Left colon (tissue), 2 donors: ENCODE data around the gene CES4A. TPM values are rescaled to one million over a fixed set of nuclear protein-coding genes. Genes with fewer than 3 reads are reported as not detected.
"Not testable (repeated sequence)": the region's sequence is repeated elsewhere in the genome, so short reads cannot be mapped to it uniquely, and the experiment has no call there.

Experiments
- ATAC-seq: fragments of 200-7000 bp; cut with Tn5 transposase; one replicate; pipeline ENCODE4 v1.9.1; 2020; ENCODE audit warnings: mild to moderate bottlenecking, moderate library complexity
- DNase-seq, 2 donors: peaks; one replicate each; pipeline ENCODE4 v3.0.0-alpha.2; 2020
- intact Hi-C, 2 donors: fragments of 100-400 bp; cut with DNase I in 1 of 2; cut with micrococcal nuclease in 1 of 2; formaldehyde crosslinking; loops; one replicate each; pipeline versions ENCODE4 v1.11.2 to v1.14.0; 2022; cut with DNase I, micrococcal nuclease
- total RNA-seq, 2 donors: library from RNA; stranded (reverse); fragmentation: NEBNext Ultra II Directional; extraction: Animal tissue kit (Norgen Biotek cat#: 25700); gene quantifications; one replicate each; pipeline ENCODE4 v1.2.1, GENCODE V29; 2021
- donor health status: DM: no; HTN: no; CAD: no.
- donor health status: DM: yes; HTN: yes; CAD: no.

Gene CES4A
- total RNA-seq, 2 donors from 2014 or later: 6.6 to 12.1 TPM

DNA sequence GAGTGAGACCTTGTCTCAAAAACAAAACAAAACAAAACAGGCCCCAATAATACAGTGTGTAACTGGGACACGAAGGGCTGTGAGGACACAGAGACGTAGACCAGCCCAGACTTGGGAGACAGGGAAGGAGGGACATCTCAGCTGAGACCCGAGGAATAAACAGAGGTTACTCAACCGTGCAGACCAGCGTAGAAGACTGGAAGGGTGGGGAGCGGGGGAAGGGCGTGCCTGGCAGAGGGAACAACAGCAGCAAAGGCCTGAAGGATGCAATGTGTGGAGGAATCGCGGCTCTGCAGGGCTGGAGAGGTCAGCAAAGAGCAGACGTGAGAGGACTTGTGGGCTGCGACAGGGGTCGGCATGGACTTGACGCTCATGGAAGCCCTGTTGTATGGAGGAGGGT is 11.6 kb upstream of the CES4A start:
- intact Hi-C loops: loop anchor here (5.0 to 10.0 kb wide), 2 partner anchors 178 to 181 kb away; partner anchors contain the start of genes FBXL8 (in 2 of the 2), TRADD (in 2 of the 2) and B3GNT9 (in 1 of the 2)
- peak in 1 of 2 donors; percentile 44 for DNase-seq

DNA sequence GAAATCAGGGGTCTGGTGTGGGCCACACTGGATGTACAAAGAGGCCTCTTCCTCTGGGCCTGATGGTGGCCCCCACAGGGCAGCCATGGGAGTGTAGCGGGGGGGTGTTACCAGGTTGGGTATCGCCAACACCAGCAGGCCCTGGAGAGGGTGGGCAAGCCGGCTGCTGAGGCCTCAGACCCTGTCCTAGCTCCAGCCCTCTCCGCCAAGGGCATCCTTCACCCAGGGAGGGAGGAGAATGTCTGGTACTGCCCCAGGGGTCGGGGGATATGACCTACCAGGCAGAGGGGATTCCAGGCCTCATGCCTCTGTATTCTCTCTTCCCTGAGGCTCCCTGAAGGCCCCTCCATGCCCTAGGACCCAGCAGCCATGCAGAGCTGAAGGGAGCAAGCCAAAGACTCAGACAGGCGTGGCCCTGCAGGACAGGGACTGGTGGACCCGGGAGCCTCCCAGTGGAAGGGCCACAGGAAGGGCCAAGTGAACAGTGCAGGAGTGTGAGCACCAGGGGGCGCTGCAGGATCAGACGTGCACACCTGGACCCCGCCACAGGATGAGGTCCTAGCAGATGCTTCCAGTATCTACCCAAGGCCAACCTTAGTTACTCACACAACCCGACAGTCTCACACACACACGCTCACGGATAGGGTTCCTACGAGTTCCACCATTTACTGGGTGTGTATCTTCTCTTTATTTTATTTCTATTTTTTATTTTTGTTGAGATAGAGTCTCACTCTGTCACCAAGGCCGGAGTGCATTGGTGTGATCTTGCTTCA is 10.9 kb upstream of the CES4A start:
- DNase-seq: peak; percentile 84 to 95
- intact Hi-C loops: loop anchor here (5.0 to 10.0 kb wide), 2 partner anchors 177 to 180 kb away; partner anchors contain the start of genes FBXL8 (in 2 of the 2), TRADD (in 2 of the 2) and B3GNT9 (in 1 of the 2)
- ATAC-seq: peak; percentile 87

More for the DNA sequence above, 11.6 kb upstream of the CES4A start:
- ATAC-seq: peak; percentile 35

- DNase-seq: no peak
- no peak for ATAC-seq
- intact Hi-C loops: loop anchor here (5.0 to 10.0 kb wide), 2 partner anchors 176 to 178 kb away; partner anchors contain the start of genes FBXL8 (in 2 of the 2), TRADD (in 2 of the 2) and B3GNT9 (in 1 of the 2)
Observed at GRCh38 chr16:66979011-66979717, 9.2 kb upstream of the CES4A start.

GRCh38 chr16:66983033-66983432 is 5.4 kb upstream of the CES4A start:
- no peak for DNase-seq
- no peak for ATAC-seq
- intact Hi-C loops: no loop called here

DNA sequence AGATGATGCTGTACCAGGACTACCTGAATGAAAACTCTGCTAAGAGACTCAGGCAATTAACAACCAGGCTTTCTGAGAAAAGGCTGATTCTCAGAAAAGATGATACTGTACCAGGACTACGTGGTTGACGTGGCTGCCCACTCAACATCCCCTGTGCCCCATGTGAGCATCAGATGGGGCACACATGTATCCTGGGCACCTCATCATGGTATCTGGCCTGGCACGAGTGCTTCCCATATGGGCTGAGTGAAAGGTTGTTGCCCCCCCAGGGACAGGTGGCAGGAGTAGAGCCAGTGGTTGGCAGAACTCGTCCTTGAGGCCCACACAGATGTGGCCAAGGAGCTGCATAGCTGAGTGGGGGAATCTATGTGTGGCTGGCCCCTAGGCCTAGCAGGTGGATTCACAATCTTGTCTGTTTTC is 3.5 kb upstream of the CES4A start:
- ATAC-seq (no peak), DNase-seq (no peak)
- intact Hi-C loops: no loop called here

DNA sequence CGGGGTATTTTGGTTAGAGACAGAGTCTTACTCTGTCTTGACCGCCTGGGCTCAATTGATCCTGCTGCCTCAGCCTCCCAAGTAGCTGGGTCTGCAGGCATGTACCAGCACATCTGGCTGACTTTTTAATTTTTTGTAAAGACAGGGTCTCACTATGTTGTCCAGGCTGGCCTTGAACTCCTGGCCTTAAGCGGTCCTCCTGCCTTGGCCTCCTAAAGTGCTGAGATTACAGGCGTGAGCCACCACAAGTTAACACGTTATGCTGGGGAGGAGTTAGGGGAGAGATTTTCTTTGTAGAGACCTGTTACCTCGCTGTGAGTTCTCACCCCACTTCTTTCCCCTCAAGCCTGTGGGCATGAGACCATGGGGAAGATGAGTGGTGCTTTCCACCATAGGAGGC is 1.8 kb upstream of the CES4A start:
- ATAC-seq (no peak), DNase-seq (no peak)
- intact Hi-C loops: no loop called here

GRCh38 chr16:66991545-66992077 is 3.2 kb downstream of the CES4A start:
- intact Hi-C loops: no loop called here
- no peak for DNase-seq
- no peak for ATAC-seq

- DNase-seq, ATAC-seq, intact Hi-C loops: not testable (repeated sequence)
Observed at GRCh38 chr16:66993558-66993957, 5.2 kb downstream of the CES4A start.

DNA sequence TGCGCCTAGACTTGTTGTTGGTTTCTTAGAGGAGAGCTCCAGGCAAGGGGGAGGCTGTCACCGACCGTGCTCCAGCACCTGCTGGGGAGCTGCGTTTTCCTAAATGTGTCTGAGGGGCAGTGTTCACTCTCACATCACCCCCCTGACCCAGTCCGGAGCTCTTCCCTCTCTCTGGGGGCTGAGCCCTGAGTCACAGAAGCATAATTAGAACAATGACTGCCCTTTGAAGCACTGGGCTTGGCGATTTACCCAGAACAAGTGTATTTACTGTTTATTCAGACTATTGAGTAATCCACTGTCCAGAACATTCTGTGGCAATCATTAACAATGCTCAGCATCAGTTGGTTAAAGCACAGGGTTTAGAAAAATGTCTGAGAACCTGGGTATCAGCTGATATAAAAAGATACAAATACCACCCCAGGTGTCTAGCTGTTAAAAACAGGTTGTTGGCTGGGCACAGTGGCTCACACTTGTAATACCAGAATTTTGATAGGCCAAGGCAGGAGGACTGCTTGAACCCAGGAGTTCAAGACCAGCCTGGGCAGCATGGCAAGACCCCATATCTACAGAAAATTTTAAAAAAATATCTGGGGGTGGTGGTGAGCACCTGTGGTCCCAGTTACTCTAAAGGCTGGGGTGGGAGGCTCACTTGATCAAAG is 8.1 kb downstream of the CES4A start:
- ATAC-seq (peak; percentile 47), DNase-seq (peak in 1 of 2 donors; percentile 62)
- intact Hi-C loops: no loop called here

DNA sequence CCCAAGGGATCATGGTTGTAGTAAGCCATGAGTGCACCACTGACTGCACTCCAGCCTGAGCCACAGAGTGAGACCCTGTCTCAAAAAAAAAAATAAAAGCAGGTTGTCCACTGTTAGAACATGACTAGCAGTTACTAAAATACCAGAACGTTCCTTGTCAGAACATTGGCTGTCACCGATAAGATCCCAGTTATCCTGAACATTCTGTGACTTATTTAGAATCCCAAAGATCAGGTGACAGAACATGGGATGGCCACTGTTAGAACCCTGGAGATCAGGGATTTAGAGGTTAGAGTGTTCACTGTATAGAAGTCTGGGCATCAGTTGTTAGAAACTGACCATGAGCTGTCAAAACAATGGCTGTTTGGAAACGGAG is 8.6 kb downstream of the CES4A start:
- DNase-seq (no peak), ATAC-seq (no peak)
- intact Hi-C loops: no loop called here

DNA sequence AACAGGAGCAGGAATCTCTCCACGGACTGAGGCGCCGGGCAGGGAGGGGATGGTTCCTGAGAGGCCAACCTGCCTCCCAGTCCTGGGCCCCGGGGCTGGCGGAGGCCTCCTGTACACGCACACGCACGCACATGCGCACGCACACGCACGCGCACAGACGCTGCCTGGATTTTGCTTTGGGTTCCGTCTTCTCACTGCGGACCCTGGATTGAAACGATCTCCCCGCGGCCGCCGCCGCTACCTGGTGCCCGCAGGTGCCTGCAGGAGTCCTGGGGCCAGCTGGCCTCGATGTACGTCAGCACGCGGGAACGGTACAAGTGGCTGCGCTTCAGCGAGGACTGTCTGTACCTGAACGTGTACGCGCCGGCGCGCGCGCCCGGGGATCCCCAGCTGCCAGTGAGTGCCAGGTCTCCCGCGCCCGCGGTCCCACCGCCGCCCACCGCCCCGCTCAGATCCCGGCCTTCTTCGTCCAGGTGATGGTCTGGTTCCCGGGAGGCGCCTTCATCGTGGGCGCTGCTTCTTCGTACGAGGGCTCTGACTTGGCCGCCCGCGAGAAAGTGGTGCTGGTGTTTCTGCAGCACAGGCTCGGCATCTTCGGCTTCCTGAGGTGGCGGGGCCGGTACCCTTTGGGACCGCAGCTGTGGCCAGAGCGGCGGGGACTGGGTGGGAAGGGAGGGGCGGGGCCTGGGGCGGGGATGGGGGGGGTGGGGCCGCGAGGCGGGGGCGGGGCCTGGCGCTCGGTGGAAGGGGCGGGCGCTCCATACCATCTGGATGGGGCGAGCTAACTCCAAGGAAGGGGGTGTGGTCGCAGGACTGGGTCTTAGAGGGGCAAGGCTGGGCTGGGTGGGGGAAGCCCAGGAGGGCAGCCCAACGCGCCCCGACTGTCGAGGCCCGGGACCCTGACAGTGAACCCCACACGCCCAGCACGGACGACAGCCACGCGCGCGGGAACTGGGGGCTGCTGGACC is 12.3 kb downstream of the CES4A start:
- intact Hi-C loops: no loop called here
- ATAC-seq: peak; percentile 75
- peak; percentile 67 for DNase-seq

GRCh38 chr16:67001726-67002125 is 13.3 kb downstream of the CES4A start:
- DNase-seq: no peak
- no peak for ATAC-seq
- intact Hi-C loops: no loop called here

DNA sequence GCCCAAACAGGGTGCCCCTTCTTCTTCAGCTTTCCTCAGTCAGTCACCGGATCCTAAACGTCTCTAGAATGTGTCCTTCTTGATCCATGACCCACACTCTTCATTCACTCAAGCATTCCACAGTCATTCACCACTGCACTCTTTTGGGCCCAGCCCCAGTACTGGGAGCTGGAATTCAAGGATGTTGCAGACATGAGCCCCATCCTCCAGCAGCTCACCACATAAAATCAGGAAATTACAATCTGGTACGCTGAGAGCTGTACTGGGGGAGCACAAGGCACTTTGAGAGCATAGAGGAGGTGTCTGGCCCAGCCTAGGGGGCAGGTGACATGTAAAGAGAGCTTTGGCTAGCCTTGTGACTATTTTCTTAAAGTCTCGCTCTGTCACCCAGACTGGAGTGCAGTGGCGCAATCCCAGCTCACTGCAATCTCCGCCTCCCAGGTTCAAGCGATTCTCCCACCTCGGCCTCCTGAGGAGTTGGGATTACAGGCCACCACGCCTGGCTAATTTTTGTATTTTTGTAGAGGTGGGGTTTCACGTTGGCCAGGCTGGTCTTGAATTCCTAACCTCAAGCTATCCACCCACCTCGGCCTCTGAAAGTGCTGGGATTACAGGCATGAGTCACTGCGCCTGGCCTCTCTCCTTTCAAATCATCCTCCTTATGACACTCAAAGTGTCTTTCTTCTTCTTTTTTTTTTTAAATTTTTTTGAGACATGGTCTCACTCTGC is 18.7 kb downstream of the CES4A start:
- intact Hi-C loops: no loop called here
- ATAC-seq (no peak), DNase-seq (no peak)

DNA sequence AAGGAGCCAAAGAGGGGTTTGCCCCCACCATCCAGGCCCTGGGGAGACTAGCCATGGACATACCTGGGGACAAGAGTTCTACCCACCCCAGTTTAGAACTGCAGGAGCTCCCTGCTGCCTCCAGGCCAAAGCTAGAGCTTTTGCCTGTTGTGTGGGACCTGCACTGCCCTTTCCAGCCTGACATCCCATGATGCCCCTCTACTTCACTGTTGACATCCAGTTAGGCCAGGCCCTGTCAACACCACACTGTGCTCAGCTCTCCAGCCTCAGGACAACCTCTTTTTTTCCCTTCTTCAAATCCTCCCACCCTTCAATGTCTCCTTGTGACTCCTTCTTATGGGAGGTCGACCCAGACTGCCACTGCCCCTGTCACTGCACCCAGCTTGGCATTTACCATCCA is 20.8 kb downstream of the CES4A start:
- intact Hi-C loops: no loop called here
- ATAC-seq (no peak), DNase-seq (no peak)

- ATAC-seq: no peak
- DNase-seq: no peak
- intact Hi-C loops: no loop called here
Observed at GRCh38 chr16:67011274-67011673, 22.9 kb downstream of the CES4A start.

DNA sequence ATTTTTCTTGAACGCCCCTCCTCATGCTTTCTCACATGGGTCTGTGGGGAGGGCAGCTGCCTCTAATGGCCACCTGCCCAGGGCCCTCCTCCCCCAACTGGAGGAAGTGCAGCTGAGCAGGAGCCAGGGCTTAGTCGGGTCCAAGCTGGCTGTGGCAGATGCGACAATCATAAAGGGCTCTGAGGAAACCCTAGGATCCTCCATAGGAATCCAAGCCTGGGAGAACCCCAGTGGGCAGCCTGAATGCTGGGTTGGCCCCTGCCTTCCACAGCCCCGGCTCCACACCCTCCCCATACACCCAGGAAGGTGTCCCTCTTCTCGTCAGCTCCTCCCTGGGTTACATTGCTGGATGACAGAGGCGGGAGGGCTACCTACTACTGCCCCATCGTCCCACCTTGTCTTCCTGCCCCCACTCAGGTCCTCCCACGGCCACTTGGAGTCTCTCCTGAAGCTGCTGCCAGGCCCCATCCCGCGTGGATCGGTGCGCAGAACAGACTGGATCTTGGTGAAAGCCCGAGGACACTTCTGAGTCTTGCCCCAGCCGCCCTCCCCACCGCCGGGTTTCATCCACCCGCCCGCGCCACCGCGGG is 24.9 kb downstream of the CES4A start:
- ATAC-seq: no peak
- peak in 1 of 2 donors; percentile 18 for DNase-seq
- intact Hi-C loops: no loop called here
